ENCODE measurements around the gene MEIS3.
"Not testable (repeated sequence)": the region's sequence is repeated elsewhere in the genome, so short reads cannot be mapped to it uniquely, and the experiment has no call there.

Gene MEIS3

GRCh38 chr19:47381653-47382279, 37.6 kb downstream of the MEIS3 start:
- no peak for DNase-seq

- DNase-seq: no peak
These were observed 38.2 kb downstream of the MEIS3 start for GRCh38 chr19:47381121-47381520.

DNA sequence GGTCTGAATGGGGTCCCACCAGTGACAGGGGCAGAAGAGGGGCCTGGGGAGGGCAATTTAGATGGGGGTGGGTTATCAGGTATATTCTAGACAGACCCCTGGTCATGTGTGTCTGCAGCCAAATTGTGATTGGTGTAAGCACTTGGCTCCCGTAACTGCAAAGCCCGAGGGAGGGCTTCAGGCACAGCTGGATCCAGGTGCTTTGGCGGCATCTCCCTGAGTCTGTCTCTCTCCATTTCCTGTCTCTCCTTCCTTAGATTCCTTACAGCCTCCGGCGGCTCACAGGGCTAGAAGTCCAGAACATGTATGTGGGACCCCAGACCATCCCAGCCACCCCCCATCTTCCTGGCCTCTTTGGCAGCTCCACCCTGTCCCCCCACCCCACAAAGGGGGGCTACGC, 38.8 kb downstream of the MEIS3 start:
- DNase-seq: no peak

DNA sequence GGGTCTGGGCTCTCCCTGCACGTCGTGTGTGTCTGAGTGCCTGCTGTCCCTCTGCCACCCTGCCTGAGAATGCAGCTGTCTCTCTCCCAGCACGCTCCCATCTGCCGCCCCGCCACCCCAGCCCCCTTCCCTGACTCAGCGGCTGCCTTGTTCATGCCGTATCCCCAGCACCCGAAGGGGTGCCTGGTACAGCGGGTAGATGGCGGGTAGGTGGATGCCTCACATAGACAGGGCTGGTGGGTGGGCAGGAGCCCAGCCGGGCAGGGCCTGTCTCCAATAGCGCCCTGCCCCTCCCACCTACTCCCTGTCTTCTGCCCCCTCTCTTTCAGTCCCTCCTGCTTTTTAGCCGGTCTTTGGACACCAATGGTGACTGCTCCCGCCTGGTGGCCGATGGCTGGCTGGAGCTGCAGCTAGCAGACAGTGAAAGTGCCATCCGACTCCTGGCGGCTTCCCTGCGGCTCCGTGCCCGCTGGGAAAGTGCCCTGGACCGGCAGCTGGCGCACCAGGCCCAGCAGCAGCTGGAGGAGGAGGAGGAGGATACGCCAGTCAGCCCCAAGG, 39.9 kb downstream of the MEIS3 start:
- no peak for DNase-seq

GRCh38 chr19:47378246-47378645, 41.1 kb downstream of the MEIS3 start:
- DNase-seq: no peak

GRCh38 chr19:47377801-47378200, 41.5 kb downstream of the MEIS3 start:
- no peak for DNase-seq

DNA sequence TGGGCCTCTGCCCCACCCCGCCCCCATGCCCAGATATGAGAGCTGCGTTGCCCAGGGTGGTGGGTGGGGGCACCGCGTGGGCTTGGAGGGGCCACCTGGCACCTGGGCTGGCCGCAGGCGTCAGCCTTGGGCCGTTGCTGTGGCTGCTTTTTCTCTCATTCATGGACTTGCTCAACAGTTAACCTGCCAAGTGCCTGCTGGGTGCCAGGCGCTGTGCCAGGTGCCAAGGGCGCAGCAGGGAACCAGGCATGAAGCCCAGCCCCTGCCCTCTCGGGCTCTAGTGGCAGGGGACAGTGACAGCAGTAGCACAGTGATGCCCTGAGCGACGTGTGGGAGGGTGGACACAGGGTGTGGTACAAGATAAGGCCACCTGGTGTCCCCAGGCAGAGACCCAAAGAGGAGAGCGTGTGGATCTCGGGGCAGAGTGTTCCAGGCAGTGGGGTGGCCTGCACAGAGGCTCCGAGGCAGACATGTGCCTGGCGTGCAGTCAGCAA, 42.1 kb downstream of the MEIS3 start:
- peak; percentile 19 for DNase-seq

DNA sequence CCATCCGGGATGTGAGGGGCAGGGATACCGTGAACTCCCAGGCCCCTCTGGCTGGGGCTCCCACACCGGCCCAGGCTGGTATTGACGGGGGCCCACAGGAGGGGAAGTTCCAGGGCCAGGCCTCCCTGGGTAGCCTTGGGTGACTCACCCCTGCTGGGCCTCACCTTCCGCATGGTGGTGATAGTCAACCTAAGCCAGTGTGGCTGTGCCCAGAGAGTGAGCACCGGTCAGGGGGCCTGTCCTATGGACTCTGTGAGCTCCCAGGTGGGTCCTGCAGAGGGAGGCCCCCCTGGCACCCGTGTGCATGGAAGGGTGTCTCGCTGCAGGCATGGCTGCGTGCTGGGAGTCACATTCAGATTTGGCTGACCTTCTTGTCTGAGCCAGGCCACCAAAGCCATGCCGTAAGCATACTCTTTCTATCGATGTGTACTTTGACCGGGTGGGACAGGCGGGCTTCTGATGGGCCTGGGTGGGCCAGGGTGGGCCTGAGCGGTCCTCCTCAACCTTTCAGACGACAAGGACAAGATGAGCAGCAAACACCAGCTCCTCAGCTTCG, 42.7 kb downstream of the MEIS3 start:
- no peak for DNase-seq

DNA sequence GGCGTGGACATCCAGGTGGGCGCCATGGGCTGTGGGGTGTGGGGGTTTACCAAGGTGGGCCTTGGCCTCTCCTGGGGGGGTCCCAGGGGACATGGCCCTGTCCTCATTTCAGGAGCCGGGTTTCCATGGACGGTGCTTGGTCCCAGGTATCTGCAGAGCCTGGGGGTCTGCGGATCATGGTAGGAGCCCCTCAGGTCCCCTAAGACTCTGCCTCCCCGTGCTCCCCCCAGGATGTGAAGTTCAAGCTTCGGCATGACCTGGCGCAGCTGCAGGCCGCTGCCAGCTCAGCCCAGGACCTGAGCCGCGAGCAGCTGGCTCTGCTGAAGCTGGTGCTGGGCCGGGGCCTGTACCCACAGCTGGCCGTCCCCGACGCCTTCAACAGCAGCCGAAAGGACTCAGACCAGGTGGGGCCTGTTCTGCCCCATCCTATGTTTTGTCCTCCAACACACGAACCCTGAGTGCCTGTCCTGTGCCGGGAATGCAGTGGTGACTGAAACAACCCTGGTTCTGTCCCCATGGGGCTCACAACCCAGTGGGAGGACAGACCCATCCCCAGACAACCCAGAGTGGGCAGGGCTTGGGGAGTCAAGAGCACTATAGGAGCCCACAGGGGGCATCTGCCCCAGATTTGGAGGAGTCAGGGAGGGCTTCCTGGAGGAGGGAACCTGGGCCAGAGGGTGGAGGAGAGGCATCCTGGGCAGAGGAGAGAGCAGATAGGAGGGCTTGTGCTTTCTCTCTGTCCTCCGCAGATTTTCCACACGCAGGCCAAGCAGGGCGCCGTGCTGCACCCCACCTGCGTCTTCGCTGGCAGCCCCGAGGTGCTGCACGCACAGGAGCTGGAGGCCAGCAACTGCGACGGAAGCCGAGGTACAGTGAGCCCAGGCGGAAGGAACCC, 43.4 kb downstream of the MEIS3 start:
- DNase-seq: no peak

- no peak for DNase-seq
These were observed 44.2 kb downstream of the MEIS3 start for GRCh38 chr19:47374876-47375693.

- DNase-seq: no peak
These were observed 45.8 kb downstream of the MEIS3 start for GRCh38 chr19:47373246-47374240.

DNA sequence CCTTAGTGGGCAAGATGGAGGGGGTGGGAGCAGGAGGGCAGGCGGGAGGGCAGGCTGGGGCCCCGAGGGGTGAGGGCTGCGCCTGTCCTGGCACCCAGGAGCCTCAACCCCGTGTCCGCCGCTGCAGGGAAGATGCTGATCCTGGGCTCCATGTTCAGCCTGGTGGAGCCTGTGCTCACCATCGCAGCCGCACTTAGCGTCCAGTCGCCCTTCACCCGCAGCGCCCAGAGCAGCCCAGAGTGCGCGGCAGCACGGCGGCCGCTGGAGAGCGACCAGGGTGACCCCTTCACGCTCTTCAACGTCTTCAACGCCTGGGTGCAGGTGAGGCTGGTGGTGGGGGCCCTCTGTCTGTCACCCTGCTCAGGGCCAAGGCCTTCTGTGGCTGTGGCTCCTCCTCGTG, 46.7 kb downstream of the MEIS3 start:
- DNase-seq: no peak

DNA sequence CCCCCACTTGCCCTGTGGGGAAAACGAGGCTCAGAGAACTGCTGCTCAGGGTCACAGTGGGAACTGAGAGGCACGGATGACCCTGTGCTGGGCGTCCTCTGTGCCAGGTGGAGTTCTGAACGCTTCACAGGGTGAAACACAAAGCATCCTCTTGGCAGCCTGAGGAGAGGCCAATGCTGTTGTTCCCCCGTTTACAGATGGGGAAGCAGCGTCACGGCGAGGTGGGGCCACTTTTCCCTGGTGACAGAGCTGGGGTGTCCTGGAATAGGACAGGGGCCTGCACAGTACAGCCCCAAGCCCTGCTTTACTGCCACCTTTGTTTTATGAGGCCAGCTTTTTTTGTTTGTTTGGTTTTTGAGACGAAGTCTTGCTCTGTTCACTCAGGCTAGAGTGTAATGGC, 48.1 kb downstream of the MEIS3 start:
- no peak for DNase-seq

- DNase-seq: no peak
These were observed 49.2 kb downstream of the MEIS3 start for GRCh38 chr19:47370045-47370611.

DNA sequence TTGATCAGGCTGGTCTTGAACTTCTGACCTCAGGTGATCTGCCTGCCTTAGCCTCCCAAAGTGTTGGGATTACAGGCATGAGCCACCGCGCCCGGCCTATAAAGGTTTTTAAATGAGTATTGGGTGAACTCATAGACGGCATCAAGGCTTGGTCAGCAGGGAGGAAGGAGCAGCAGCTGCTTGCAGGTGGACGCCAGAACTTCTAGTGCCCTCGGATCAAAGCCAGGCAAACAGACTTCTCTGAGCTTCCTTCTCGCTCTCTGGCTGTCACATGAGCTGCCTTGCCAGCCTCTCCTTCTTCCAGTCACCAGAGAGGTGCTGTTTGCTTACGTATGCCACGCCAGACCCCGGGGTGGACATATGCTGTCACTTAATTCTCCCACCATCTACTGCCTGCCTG, 53.9 kb downstream of the MEIS3 start:
- DNase-seq: not testable (repeated sequence)

- DNase-seq: no peak
These were observed 55.4 kb downstream of the MEIS3 start for GRCh38 chr19:47363758-47364531.

DNA sequence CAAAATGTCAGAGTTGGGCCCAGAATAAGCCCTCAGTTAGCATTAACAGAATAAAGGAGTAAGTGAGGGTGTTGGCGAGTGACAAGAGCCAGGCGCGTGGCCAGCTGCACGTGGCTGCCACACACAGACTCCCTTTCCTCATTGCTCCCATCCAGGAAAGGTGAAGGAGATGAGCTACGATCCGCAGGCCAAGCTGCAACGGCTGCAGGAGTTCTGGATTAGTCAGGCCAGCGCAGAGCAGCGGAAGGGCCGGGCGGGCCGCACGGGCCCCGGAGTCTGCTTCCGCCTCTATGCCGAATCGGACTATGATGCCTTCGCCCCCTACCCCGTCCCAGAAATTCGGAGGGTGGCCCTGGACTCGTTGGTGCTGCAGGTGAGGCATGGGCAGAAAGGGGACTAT, 57.0 kb downstream of the MEIS3 start:
- no peak for DNase-seq

DNA sequence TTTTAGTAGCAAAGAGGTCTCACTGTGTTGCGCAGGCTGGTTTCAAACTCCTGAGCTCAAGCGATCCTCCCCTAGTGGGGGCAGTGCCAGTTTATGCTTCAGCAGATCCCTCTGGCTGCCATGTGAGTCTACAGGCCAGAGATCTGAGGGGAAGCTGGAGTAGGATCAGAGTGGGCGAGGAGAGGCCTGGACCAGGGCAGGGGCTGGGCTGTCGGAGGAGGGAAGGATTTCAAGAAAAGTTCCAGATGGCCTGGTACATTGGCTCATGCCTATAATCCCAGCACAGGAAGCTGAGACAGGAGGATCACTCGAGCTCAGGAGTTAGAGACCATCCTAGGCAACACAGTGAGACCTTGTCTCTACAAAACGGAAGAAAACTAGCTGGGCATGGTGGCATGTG, 60.4 kb downstream of the MEIS3 start:
- no peak for DNase-seq

DNA sequence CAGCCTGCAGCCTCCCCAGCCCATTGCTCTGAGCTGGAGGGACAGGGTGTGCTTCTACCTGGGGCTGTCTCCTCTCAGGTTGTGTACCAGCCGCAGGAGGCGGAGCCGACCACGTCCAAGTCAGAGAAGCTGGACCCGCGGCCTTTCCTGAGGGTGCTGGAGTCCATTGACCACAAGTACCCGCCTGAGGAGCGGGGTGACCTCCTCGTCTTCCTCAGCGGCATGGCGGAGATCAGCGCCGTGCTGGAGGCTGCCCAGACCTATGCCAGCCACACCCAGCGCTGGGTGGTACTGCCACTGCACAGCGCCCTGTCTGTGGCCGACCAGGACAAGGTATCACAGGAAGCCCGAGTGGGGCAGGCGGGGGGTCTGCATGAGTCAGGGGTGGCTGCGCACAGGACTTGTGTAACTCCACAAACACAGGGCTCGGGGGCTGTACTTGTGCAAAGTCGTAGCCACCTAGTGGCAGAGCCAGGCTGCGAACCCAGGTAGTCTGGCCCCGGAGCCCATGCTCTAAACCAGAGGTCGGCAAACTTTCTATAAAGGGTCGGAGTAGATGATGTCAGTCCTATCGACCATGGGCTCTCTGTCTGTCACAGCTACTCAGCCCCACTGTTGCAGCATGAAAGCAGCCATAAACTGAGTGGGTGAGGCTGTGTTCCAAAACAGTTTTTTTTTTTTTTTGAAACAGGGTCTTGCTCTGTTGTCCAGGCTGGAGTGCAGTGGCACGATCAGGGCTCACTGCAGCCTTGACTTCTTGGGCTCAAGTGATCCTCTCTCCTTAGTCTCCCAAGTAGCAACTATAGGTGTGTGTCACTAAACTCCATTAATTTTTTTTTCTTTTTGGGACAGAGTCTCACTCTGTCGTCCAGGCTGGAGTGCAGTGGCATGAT, 61.3 kb downstream of the MEIS3 start:
- DNase-seq: no peak
